Endometrial microvascular endothelial cells (primary cell): ENCODE data around the gene TRIM24. TPM values are rescaled to one million over a fixed set of nuclear protein-coding genes. Genes with fewer than 3 reads are reported as not detected.
"Not testable (repeated sequence)": the region's sequence is repeated elsewhere in the genome, so short reads cannot be mapped to it uniquely, and the experiment has no call there.

Experiments used
- in situ Hi-C: cut with HindIII; loops from 2 replicates; pipeline ENCODE4 v1.10.0; 2017; ENCODE audit warnings: low sequenced_read_pairs, low pct_unique_long_range_greater_than_20kb; ENCODE audit errors: inconsistent ontology term
- total RNA-seq: library from RNA; depleted of rRNA; stranded (reverse); fragments of >200 nt; gene quantifications from one replicate; pipeline ENCODE4 v1.2.3, GENCODE V29; 2015; ENCODE audit errors: inconsistent ontology term

TRIM24 gene
- total RNA-seq, 1 donor from 2014 or later, result 11.8 TPM

GRCh38 chr7:138481447-138482380 is 21.7 kb downstream of the TRIM24 start:
- in situ Hi-C loops, result no loop called here

DNA sequence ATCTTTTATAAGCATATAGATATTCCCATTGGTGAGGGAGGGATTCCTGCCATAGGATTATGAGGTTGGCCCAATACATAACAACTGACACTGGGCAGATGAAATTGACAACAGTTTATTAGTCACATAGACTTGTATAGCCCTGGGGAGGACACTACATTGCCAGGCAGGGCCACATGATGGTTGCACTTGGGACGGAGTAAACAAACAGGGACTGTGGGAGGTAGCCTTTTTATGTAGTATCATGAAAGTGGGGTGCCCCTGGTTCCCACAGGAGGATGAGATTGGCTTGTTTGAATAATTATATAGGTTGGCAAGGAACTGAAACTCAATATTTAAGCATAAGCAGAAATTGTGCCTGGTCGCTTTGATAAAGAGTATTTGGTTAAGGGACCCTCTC is 23.5 kb downstream of the TRIM24 start:
- in situ Hi-C loops, result no loop called here

- in situ Hi-C loops, result not testable (repeated sequence)
These were observed 25.4 kb downstream of the TRIM24 start for GRCh38 chr7:138485508-138485907.

GRCh38 chr7:138489139-138489538 is 29.1 kb downstream of the TRIM24 start:
- in situ Hi-C loops, result not testable (repeated sequence)

- in situ Hi-C loops, result no loop called here
These were observed 31.7 kb downstream of the TRIM24 start for GRCh38 chr7:138491612-138492386.

DNA sequence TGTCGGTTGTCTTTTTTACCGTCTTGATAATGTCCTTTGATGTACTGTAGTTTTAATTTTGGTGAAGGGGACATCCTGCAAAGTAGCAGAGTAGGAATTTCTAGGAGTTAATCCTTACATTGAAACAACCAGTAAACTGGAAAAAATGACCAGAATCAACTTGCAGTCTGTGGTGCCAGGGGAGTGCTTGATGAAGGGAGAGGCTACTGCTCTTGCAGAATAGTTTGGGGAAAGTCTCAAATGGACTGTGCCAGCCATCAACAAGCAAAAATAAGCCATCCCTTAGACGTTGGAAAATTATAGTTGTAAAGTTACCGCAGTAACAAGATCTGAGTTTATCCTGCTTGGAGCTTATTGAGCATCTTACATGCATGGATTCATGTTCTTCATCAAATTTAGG is 32.4 kb downstream of the TRIM24 start:
- in situ Hi-C loops, result no loop called here

DNA sequence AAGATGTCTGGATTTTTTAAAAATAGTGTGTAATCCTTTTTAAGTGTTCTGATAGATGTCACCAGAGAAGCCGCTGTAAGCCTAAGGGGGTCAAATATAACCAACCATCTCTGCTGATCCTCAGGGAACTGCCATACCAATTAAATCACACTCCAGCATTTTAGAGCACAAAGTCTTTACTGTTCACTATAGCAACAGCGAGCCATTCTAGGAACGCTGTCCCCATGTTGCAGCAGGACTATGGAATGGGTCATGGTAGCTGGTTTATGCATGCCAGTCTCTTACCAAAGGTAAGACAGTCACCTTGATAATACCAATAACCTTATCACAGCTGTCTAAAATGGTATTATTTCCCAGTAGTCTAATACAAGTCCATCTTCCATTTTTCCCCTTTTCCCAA is 33.5 kb downstream of the TRIM24 start:
- in situ Hi-C loops, result no loop called here

GRCh38 chr7:138495485-138495884 is 35.4 kb downstream of the TRIM24 start:
- in situ Hi-C loops, result no loop called here

DNA sequence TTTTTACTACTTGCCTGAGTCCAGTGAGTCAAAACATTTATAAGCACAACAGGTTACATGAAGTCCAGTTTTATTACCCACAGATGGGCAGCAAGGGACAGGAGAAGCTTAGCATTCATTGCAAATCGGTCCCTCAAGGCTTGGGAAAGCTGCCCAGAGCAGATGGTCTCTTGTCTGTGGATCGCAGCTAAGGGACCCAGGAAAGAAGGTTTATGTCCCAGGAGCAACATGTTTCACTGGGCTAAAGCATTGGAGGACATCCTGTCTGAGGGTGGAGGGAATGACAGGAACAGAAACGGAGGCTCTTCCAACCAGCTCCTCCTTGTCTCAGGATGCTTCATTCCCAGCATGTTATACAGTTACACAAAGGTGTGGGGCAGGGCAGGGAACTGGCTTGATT is 39.3 kb downstream of the TRIM24 start:
- in situ Hi-C loops, result no loop called here

DNA sequence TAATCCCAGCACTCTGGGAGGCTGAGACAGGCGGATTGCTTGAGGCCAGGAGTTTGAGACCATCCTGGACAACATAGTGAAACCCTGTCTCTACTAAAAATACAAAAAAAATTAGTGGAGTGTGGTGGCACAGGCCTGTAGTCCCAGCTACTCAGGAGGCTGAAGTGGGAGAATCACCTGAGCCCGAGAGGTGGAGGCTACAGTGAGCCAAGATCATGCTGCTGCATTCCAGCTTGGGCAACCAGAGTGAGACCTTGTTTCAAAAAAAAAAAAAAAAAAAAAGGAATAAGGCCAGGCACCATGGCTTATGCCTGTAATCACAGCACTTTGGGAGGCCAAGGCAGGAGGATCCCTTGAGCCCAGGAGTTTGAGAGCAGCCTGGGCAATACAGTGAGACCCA is 40.2 kb downstream of the TRIM24 start:
- in situ Hi-C loops, result not testable (repeated sequence)

- in situ Hi-C loops, result no loop called here
These were observed 40.8 kb downstream of the TRIM24 start for GRCh38 chr7:138500892-138501291.

DNA sequence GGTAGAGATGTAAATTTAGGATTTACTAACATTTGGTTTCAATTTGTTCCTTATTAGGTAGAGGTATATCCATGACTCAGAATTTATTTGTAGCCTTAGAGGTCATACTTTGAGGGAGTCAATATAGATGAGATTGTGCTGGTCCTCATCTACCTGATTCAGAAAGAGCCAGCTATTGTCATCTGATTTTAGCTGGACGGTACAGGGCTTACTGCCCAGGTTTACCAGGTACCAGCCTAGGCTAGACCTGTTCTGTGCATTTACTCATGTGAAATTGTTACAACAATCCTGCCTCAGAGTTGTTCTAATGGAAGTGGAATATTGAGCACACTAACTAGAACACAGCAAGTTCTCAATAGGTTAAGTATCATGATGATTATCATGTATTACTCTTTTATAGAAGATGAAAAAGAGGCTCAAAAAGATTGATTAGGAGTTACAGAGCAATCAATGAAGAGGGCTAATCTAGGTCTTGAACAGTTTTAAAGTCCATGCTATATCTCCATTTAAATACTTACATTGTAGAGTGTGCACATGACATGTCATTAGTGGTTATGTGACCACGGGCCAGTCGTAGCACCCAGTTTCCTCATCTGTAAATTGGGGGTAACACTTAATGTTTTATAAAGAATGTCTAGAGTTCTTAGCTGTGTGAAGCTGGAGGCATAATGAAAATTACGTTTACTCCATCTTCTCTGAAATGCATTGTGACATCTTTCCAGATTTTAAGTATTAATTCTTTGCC is 42.1 kb downstream of the TRIM24 start:
- in situ Hi-C loops, result no loop called here

GRCh38 chr7:138505361-138505873 is 45.4 kb downstream of the TRIM24 start:
- in situ Hi-C loops, result no loop called here

DNA sequence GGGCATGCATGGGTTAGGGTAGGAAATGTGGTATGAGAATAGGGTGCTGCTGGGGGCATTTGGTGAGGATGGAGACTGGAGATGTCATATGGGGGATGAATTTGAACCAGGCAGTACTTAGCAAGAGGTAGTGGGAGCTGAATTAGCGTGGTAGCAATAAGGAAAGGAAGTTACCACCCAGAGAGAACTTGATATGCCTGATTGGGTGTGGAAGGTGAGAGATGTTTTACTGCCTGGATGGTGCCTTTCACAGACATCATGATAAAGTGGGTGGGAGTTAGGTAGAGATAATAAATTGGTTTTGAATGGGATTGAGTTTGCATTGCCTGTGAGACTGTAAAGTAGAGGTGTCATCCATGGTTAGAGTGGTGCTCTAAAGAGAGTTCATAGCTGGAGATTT is 46.7 kb downstream of the TRIM24 start:
- in situ Hi-C loops, result no loop called here

DNA sequence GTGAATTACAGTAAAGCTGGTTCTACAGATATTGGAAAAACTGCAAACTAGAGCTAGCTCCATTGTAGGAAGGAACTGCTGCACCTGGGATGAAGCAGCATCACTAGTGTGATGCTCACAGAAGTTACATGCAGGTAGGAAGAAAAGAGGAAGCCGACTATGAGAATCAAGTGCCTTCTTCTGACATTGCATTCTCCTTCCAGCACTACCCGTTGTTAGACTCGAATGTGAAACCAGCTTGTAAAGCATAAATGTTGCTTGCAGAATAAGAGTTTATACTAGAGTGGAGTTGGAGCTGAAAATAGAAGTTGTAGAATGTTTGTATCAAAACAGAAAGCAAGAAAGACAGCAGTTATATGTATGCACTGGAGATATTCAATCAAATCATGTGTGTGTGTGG is 49.9 kb downstream of the TRIM24 start:
- in situ Hi-C loops, result no loop called here

DNA sequence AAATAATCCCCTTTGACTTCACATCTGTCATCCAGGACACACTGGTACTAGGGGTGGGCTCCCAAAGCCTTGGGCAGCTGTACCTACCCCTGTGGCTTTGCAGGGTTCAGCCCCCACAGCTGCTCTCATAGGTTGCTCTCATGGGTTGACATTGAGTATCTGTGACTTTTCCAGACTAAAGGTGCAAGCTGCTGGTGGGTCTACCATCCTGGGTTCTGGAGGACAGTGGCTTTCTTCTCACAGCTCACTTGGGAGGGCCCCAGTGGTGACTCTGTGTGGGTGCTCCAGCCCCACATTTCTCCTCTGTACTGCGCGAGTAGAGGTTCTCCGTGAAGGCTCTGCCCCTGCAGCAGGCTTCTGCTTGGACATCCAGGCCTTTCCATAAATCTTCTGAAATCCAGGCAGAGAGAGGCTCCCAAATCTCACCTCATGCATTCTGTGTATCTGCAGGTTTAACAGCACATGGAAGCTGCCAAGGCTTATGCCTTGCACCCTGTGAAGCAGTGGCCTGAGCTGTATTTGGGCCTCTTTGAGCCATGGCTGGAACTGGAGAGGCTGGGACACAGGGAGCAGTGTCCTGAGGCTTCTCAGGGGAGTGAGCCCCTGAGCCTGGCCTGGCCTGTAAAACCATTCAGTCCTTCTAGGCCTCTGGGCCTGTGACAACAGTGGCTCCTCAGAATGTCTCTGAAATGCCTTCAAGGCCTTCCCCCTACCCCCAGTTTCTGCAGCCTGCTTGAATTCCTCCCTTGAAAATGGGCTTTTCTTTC is 52.2 kb downstream of the TRIM24 start:
- in situ Hi-C loops, result no loop called here

GRCh38 chr7:138512885-138513284 is 52.8 kb downstream of the TRIM24 start:
- in situ Hi-C loops, result no loop called here

GRCh38 chr7:138513344-138513871 is 53.3 kb downstream of the TRIM24 start:
- in situ Hi-C loops, result no loop called here
